Lower lobe of right lung (tissue), 2 donors: ENCODE data around the gene PTPRCAP. TPM values are rescaled to one million over a fixed set of nuclear protein-coding genes. Genes with fewer than 3 reads are reported as not detected.
A peak's percentile ranks its signal among the peaks of the same experiment; 100 is the strongest.

Experiments
- ATAC-seq, 2 donors: fragments of 200-7000 bp; cut with Tn5 transposase; one replicate each; pipeline ENCODE4 v1.9.1; 2020 to 2022; ENCODE audit warnings: mild to moderate bottlenecking in 2 of 2, moderate library complexity in 2 of 2
- DNase-seq: peaks from one replicate; pipeline ENCODE4 v3.0.0-alpha.2; 2020
- H3K27ac ChIP-seq: fragments of 200-600 bp; one replicate; pipeline ENCODE4 v1.8.0; 2022
- H3K27me3 ChIP-seq: fragments of 200-600 bp; one replicate; pipeline ENCODE4 v1.8.0; 2022; ENCODE audit warnings: low read depth
- H3K36me3 ChIP-seq: fragments of 200-600 bp; one replicate; pipeline ENCODE4 v1.8.0; 2022; ENCODE audit warnings: mild to moderate bottlenecking
- H3K4me1 ChIP-seq: fragments of 200-600 bp; one replicate; pipeline ENCODE4 v1.8.0; 2022
- H3K4me3 ChIP-seq: fragments of 200-600 bp; one replicate; pipeline ENCODE4 v1.8.0; 2022; ENCODE audit warnings: mild to moderate bottlenecking
- H3K9me3 ChIP-seq: fragments of 200-600 bp; one replicate; pipeline ENCODE4 v1.8.0; 2022
- intact Hi-C: fragments of 100-400 bp; cut with DNase I; formaldehyde crosslinking; loops from one replicate; pipeline ENCODE4 v1.11.0; 2022
- total RNA-seq: library from RNA; stranded (reverse); fragmentation: NEBNext Ultra II Directional; extraction: Animal tissue kit (Norgen Biotek cat#: 25700); gene quantifications from one replicate; pipeline ENCODE4 v1.2.1, GENCODE V29; 2021
- TF ChIP-seq, protein P1 (sequence below): fragments of 200-600 bp; IDR thresholded peaks from one replicate; pipeline ENCODE4 v1.8.0; 2022; ENCODE audit warnings: antibody characterized with exemption, mild to moderate bottlenecking
- donor health status: DM: no; HTN: yes; CAD: no; lungs with severe emphysema.

The PTPRCAP gene
- total RNA-seq, 1 donor from 2014 or later: 15.7 TPM

- no peak for DNase-seq
- intact Hi-C loops: no loop called here
Observed at GRCh38 chr11:67423891-67424613, 13.4 kb downstream of the PTPRCAP start.

DNA sequence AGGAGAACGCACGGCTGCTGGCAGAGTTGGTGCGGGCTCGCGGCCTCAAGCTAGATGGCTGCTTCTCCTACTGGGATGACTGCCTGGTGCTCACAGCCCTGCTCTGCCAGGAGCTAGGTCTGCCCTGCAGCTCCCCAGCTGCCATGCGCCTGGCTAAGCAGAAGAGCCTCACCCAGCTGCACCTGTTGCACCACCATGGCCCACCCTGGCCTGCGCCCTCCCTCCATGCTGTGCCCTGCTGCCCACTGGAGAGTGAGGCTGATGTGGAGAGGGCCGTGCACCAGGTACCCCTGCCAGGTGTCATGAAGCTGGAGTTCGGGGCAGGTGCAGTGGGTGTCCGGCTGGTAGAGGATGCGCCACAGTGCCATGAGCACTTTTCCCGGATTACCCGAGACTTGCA is 14.0 kb downstream of the PTPRCAP start:
- Histone ChIP-seq H3K4me1 (peaks cover 33% of the 10 kb centered on the region), H3K27ac (no peak overlapping the region), H3K9me3 (no peaks in the 10 kb centered on the region), H3K36me3 (no peaks in the 10 kb centered on the region), H3K27me3 (no peaks in the 10 kb centered on the region), H3K4me3 (no peak overlapping the region)
- TF ChIP-seq, protein P1, sequence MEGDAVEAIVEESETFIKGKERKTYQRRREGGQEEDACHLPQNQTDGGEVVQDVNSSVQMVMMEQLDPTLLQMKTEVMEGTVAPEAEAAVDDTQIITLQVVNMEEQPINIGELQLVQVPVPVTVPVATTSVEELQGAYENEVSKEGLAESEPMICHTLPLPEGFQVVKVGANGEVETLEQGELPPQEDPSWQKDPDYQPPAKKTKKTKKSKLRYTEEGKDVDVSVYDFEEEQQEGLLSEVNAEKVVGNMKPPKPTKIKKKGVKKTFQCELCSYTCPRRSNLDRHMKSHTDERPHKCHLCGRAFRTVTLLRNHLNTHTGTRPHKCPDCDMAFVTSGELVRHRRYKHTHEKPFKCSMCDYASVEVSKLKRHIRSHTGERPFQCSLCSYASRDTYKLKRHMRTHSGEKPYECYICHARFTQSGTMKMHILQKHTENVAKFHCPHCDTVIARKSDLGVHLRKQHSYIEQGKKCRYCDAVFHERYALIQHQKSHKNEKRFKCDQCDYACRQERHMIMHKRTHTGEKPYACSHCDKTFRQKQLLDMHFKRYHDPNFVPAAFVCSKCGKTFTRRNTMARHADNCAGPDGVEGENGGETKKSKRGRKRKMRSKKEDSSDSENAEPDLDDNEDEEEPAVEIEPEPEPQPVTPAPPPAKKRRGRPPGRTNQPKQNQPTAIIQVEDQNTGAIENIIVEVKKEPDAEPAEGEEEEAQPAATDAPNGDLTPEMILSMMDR: no peak
- DNase-seq (no peak), ATAC-seq (no peak)
- intact Hi-C loops: no loop called here

More at GRCh38 chr11:67423891-67424613, 13.4 kb downstream of the PTPRCAP start:
- Histone ChIP-seq H3K9me3 (no peaks in the 10 kb centered on the region), H3K4me1 (peaks cover 30% of the 10 kb centered on the region), H3K4me3 (no peak overlapping the region), H3K36me3 (no peaks in the 10 kb centered on the region), H3K27me3 (no peaks in the 10 kb centered on the region), H3K27ac (no peak overlapping the region)
- TF ChIP-seq, protein P1: no peak
- ATAC-seq: no peak

GRCh38 chr11:67422891-67423290 is 14.6 kb downstream of the PTPRCAP start:
- TF ChIP-seq, protein P1: no peak
- peaks cover 35% of the 10 kb centered on the region for H3K4me1 ChIP-seq
- no peaks in the 10 kb centered on the region for H3K27me3 ChIP-seq
- intact Hi-C loops: no loop called here
- no peak overlapping the region for H3K27ac ChIP-seq
- ATAC-seq: no peak
- no peak for DNase-seq
- H3K9me3 ChIP-seq: no peaks in the 10 kb centered on the region
- no peaks in the 10 kb centered on the region for H3K36me3 ChIP-seq
- H3K4me3 ChIP-seq: no peak overlapping the region

DNA sequence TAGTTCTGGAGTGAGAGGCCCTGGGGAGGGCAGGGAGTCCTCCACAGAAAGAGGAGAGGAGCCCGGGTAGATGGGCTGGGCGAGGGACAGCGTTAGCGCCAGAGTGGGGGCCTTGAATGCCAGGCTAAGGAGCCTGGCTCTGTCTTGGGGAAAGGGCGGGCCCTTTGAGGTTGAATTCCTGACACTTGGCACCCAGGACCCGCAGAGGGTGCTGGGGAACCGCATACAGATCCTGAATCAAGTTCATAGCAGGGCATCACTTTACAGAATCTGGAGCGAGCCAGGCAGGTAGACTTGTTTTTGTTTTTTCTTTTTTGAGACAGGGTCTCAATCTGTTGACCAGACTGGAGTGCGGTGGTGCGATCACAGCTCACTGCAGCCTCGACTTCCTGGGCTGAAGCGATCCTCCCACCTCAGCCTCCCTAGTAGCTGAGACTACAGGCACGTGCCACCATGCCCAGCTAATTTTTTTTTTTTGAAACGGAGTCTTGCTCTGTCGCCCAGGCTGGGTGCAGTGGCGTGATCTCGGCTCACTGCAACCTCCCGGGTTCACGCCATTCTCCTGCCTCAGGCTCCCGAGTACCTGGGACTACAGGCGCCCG is 16.0 kb downstream of the PTPRCAP start:
- peak overlapping the region; percentile 66 for H3K4me3 ChIP-seq
- H3K27ac ChIP-seq: peak overlapping the region; percentile 91
- H3K36me3 ChIP-seq: no peaks in the 10 kb centered on the region
- peak in 1 of 2 donors; percentile 23 for ATAC-seq
- intact Hi-C loops: no loop called here
- no peaks in the 10 kb centered on the region for H3K9me3 ChIP-seq
- H3K27me3 ChIP-seq: no peaks in the 10 kb centered on the region
- peaks cover 37% of the 10 kb centered on the region for H3K4me1 ChIP-seq
- TF ChIP-seq, protein P1: no peak
- no peak for DNase-seq

- no peaks in the 10 kb centered on the region for H3K36me3 ChIP-seq
- peak overlapping the region; percentile 66 for H3K4me3 ChIP-seq
- DNase-seq: peak; percentile 98
- intact Hi-C loops: no loop called here
- peak; percentile 97 for ATAC-seq
- H3K9me3 ChIP-seq: no peaks in the 10 kb centered on the region
- no peaks in the 10 kb centered on the region for H3K27me3 ChIP-seq
- TF ChIP-seq, protein P1: no peak
- H3K27ac ChIP-seq: peak overlapping the region; percentile 91
- peaks cover 44% of the 10 kb centered on the region for H3K4me1 ChIP-seq
Observed at GRCh38 chr11:67420646-67421429, 16.6 kb downstream of the PTPRCAP start.
